ENCODE results near the gene ADK.

GRCh38 chr10:74432841-74433594, 282.0 kb downstream of the ADK start:
- TF ChIP-seq EP300 (IDR thresholded peaks at IDR 0.05) (no peak), CTCF (IDR thresholded peaks at IDR 0.05) (no peak)

Data from stomach (tissue), 4 donors.